SH-SY5Y (cell line): ENCODE data around the gene CRACR2A.

ENCODE experiments used
- GATA2 ChIP-seq: IDR thresholded peaks from 2 replicates; pipeline ENCODE4 v1.6.1; 2011; ENCODE audit warnings: mild to moderate bottlenecking, low read depth, low read length
- GATA3 ChIP-seq: IDR thresholded peaks from 2 replicates; pipeline ENCODE4 v1.6.1; 2011; ENCODE audit warnings: low read depth, mild to moderate bottlenecking, low read length, moderate library complexity

- TF ChIP-seq GATA2 = no peak
- TF ChIP-seq GATA3 = no peak
Observed at GRCh38 chr12:3790642-3791041, 37.7 kb upstream of the CRACR2A start.
